SK-N-SH (cell line): ENCODE measurements around the gene LGR4. TPM values are rescaled to one million over a fixed set of nuclear protein-coding genes. Genes with fewer than 3 reads are reported as not detected.

Source experiments
- CTCF ChIA-PET: fragments of 300-600, 350-600 bp; formaldehyde crosslinking; extraction: SDS; loops from one replicate; lab custom pipeline; 2021; lab: Yijun Ruan, JAX
- POLR2A ChIA-PET: fragments of 350-600 bp; sonication (Branson Sonifier 250); formaldehyde crosslinking; extraction: SDS; loops from one replicate; lab custom pipeline; 2020; ENCODE audit warnings: antibody characterized with exemption, inconsistent platforms; lab: Yijun Ruan, JAX
- DNase-seq: peaks from one replicate; pipeline ENCODE4 v3.0.0; 2012
- H2AFZ ChIP-seq: fragments of 200-600 bp; sonication (generic); 2 replicates; pipeline ENCODE4 v1.8.1; 2016; ENCODE audit warnings: antibody characterized with exemption, mild to moderate bottlenecking, low read depth
- H3F3A ChIP-seq: fragments of 200-600 bp; sonication (generic); replicated peaks from 2 replicates; pipeline ENCODE3; 2016; ENCODE audit warnings: antibody characterized with exemption, mild to moderate bottlenecking; ENCODE audit not compliant: insufficient read depth
- H3K27ac ChIP-seq, 2 experiments: fragments of 200-500 bp in 1 of 2; fragments of 200-600 bp in 1 of 2; sonication (Bioruptor generic) in 1 of 2; sonication (generic), shearing (Covaris generic) in 1 of 2; 2 replicates each; pipeline versions ENCODE4 v1.5.1 to v1.6.1; 2014 to 2016; ENCODE audit warnings: low read depth in 2 of 2, inconsistent platforms in 1 of 2, low read length in 1 of 2, mild to moderate bottlenecking in 1 of 2, mixed read lengths in 1 of 2
- H3K27me3 ChIP-seq: fragments of 200-600 bp; sonication (generic), shearing (Covaris generic); 2 replicates; pipeline ENCODE4 v1.6.1; 2016; ENCODE audit warnings: mixed run types; ENCODE audit not compliant: insufficient read depth
- H3K36me3 ChIP-seq, 2 experiments: fragments of 200-500 bp in 1 of 2; fragments of 200-600 bp in 1 of 2; sonication (Bioruptor generic) in 1 of 2; sonication (generic) in 1 of 2; replicated peaks in 1 of 2; 2 replicates each; pipeline versions ENCODE3 to v1.5.1; 2014 to 2016; ENCODE audit warnings: low read length in 1 of 2, mild to moderate bottlenecking in 1 of 2; ENCODE audit not compliant: insufficient read depth in 2 of 2, control insufficient read depth in 1 of 2
- H3K4me1 ChIP-seq, 2 experiments: fragments of 200-500 bp in 1 of 2; fragments of 200-600 bp in 1 of 2; sonication (Bioruptor generic) in 1 of 2; sonication (generic), shearing (Covaris generic) in 1 of 2; 2 replicates each; pipeline versions ENCODE4 v1.5.1 to v1.6.1; 2014 to 2016; ENCODE audit warnings: low read depth in 1 of 2, low read length in 1 of 2, mixed run types in 1 of 2; ENCODE audit not compliant: insufficient read depth in 2 of 2, control insufficient read depth in 1 of 2
- H3K4me2 ChIP-seq: fragments of 200-600 bp; sonication (generic), shearing (Covaris generic); 2 replicates; pipeline ENCODE4 v1.6.1; 2017; ENCODE audit warnings: mixed run types
- H3K4me3 ChIP-seq, 2 experiments: fragments of 200-500 bp in 1 of 2; fragments of 200-600 bp in 1 of 2; sonication (Bioruptor generic) in 1 of 2; sonication (generic), shearing (Covaris generic) in 1 of 2; 2 replicates each; pipeline versions ENCODE4 v1.5.1 to v1.8.1; 2014 to 2016; ENCODE audit warnings: low read depth in 2 of 2, inconsistent platforms in 1 of 2, low read length in 1 of 2, mild to moderate bottlenecking in 1 of 2, mixed read lengths in 1 of 2, moderate library complexity in 1 of 2
- H3K79me2 ChIP-seq: fragments of 200-600 bp; sonication (generic); 2 replicates; pipeline ENCODE4 v1.8.1; 2017; ENCODE audit warnings: mild to moderate bottlenecking; ENCODE audit not compliant: insufficient read depth
- H3K9ac ChIP-seq: fragments of 200-600 bp; sonication (generic); 2 replicates; pipeline ENCODE4 v1.6.1; 2017; ENCODE audit warnings: mixed run types
- H3K9me2 ChIP-seq: fragments of 200-600 bp; sonication (generic); 2 replicates; pipeline ENCODE4 v1.6.1; 2017; ENCODE audit warnings: mixed run types
- H3K9me3 ChIP-seq: fragments of 200-600 bp; sonication (generic); 2 replicates; pipeline ENCODE4 v1.6.1; 2017; ENCODE audit warnings: mixed run types, mild to moderate bottlenecking, moderate library complexity
- H4K20me1 ChIP-seq: fragments of 200-600 bp; sonication (generic); 2 replicates; pipeline ENCODE4 v1.6.1; 2017; ENCODE audit warnings: mild to moderate bottlenecking, mixed run types; ENCODE audit not compliant: insufficient read depth
- CHD2 ChIP-seq: fragments of 150-350 bp; IDR thresholded peaks from 2 replicates; pipeline ENCODE4 v1.6.1; 2018; ENCODE audit warnings: low read length; ENCODE audit not compliant: partially characterized antibody
- EZH2phosphoT487 ChIP-seq: fragments of 200-600 bp; sonication (generic); IDR thresholded peaks from 2 replicates; pipeline ENCODE4 v1.6.1; 2017; ENCODE audit warnings: low read depth, mixed run types, mild to moderate bottlenecking, antibody characterized with exemption, moderate library complexity, borderline replicate concordance
- FOXM1 ChIP-seq: IDR thresholded peaks from 2 replicates; pipeline ENCODE4 v1.4.0; 2012; ENCODE audit warnings: low read depth, mild to moderate bottlenecking
- GATA2 ChIP-seq: sonication (generic); formaldehyde crosslinking; IDR thresholded peaks from 2 replicates; pipeline ENCODE4 v1.5.0; 2020; ENCODE audit warnings: mild to moderate bottlenecking, missing genetic modification reagents
- MAX ChIP-seq: IDR thresholded peaks from 2 replicates; pipeline ENCODE4 v1.4.0; 2012; ENCODE audit warnings: low read depth
- RAD21 ChIP-seq: IDR thresholded peaks from 2 replicates; pipeline ENCODE4 v1.6.1; 2012; ENCODE audit warnings: mild to moderate bottlenecking, low read length
- RCOR1 ChIP-seq: fragments of 150-350 bp; IDR thresholded peaks from 2 replicates; pipeline ENCODE4 v1.6.1; 2017; ENCODE audit warnings: antibody characterized with exemption, low read length
- REST ChIP-seq: IDR thresholded peaks from 2 replicates; pipeline ENCODE4 v1.6.1; 2012; ENCODE audit warnings: mild to moderate bottlenecking, low read depth, low read length, moderate library complexity
- SIN3A ChIP-seq: IDR thresholded peaks from 2 replicates; pipeline ENCODE4 v1.6.1; 2012; ENCODE audit warnings: low read depth, mild to moderate bottlenecking, low read length, moderate library complexity, borderline replicate concordance
- TCF12 ChIP-seq: IDR thresholded peaks from 2 replicates; pipeline ENCODE4 v1.4.0; 2012
- TEAD4 ChIP-seq: IDR thresholded peaks from 2 replicates; pipeline ENCODE4 v1.4.0; 2012; ENCODE audit warnings: mild to moderate bottlenecking, borderline replicate concordance; ENCODE audit not compliant: insufficient read depth
- USF1 ChIP-seq: IDR thresholded peaks from 2 replicates; pipeline ENCODE4 v1.4.0; 2012; ENCODE audit warnings: low read depth, borderline replicate concordance
- USF2 ChIP-seq: fragments of 150-350 bp; IDR thresholded peaks from 2 replicates; pipeline ENCODE4 v1.6.1; 2017; ENCODE audit warnings: antibody characterized with exemption, low read length, low read depth, borderline replicate concordance
- WGBS: methylation state at CpG from one replicate; pipeline ENCODE4 v1.1.6; 2017; ENCODE audit warnings: low lambda C conversion rate; 5-methylcytosine and 5-hydroxymethylcytosine counted together
- polyA plus RNA-seq, 3 experiments: library from polyadenylated mRNA; depleted of rRNA; stranded (reverse); fragments of >200 nt; gene quantifications; 2 replicates each; pipeline ENCODE4 v1.2.3, GENCODE V29; 2012

Gene LGR4
- polyA plus RNA-seq, 1 of the 3 experiments (the other 2 are of a cell fraction) = 2.6 TPM

- H3K27ac ChIP-seq = no peak overlapping the region
- DNase-seq = no peak
- CTCF ChIA-PET = interaction anchor here (1.5 to 1.9 kb wide), 2 partner anchors 33 to 88 kb away, joined by 3 to 4 read pairs; no protein-coding TSS in a partner anchor
- POLR2A ChIA-PET = no interaction called here
- no peak overlapping the region for H2AFZ ChIP-seq
- H3K4me3 ChIP-seq = no peak overlapping the region
- no peaks in the 10 kb centered on the region for H4K20me1 ChIP-seq
- H3K9me2 ChIP-seq = no peaks in the 10 kb centered on the region
- H3K9me3 ChIP-seq = no peaks in the 10 kb centered on the region
- H3F3A ChIP-seq = no peaks in the 10 kb centered on the region
- no peaks in the 10 kb centered on the region for H3K79me2 ChIP-seq
- H3K9ac ChIP-seq = no peak overlapping the region
- no peak overlapping the region for H3K4me2 ChIP-seq
- TF ChIP-seq GATA2 (CRISPR knock-in tag) (no peak), TCF12 (no peak), CHD2 (no peak), EZH2phosphoT487 (no peak), RCOR1 (no peak), RAD21 (no peak), MAX (no peak), USF1 (no peak), FOXM1 (no peak), SIN3A (no peak), TEAD4 (no peak)
- H3K4me1 ChIP-seq = no peaks in the 10 kb centered on the region; a peak in 2 of 4 replicates
- no peaks in the 10 kb centered on the region for H3K36me3 ChIP-seq
- H3K27me3 ChIP-seq = no peaks in the 10 kb centered on the region
These were observed 61.3 kb downstream of the LGR4 start for GRCh38 chr11:27411328-27411727.

- H3F3A ChIP-seq = no peaks in the 10 kb centered on the region
- H3K36me3 ChIP-seq = no peaks in the 10 kb centered on the region
- POLR2A ChIA-PET = no interaction called here
- no peak overlapping the region for H2AFZ ChIP-seq
- H3K9me2 ChIP-seq = no peaks in the 10 kb centered on the region
- no peaks in the 10 kb centered on the region; a peak in 2 of 4 replicates for H3K4me1 ChIP-seq
- DNase-seq = no peak
- no peaks in the 10 kb centered on the region for H3K79me2 ChIP-seq
- no peaks in the 10 kb centered on the region for H3K27me3 ChIP-seq
- no peaks in the 10 kb centered on the region for H4K20me1 ChIP-seq
- no peak overlapping the region for H3K4me3 ChIP-seq
- WGBS = 100% methylated on average over 1 of the region's 1 CpG
- TF ChIP-seq TCF12 = peak; percentile 30
- TF ChIP-seq REST = no peak
- TF ChIP-seq USF2 = no peak
- H3K9me3 ChIP-seq = no peaks in the 10 kb centered on the region
- H3K9ac ChIP-seq = no peak overlapping the region
- CTCF ChIA-PET = no interaction called here
- H3K27ac ChIP-seq = no peak overlapping the region
- no peak overlapping the region for H3K4me2 ChIP-seq
These were observed 62.3 kb downstream of the LGR4 start for GRCh38 chr11:27410272-27410671.
